ENCODE measurements around the gene SYT17. TPM values are rescaled to one million over a fixed set of nuclear protein-coding genes. Genes with fewer than 3 reads are reported as not detected.

The SYT17 gene
- total and polyA plus RNA-seq, 11 donors, result 0.23 to 5.2 (median 0.66) TPM

DNA sequence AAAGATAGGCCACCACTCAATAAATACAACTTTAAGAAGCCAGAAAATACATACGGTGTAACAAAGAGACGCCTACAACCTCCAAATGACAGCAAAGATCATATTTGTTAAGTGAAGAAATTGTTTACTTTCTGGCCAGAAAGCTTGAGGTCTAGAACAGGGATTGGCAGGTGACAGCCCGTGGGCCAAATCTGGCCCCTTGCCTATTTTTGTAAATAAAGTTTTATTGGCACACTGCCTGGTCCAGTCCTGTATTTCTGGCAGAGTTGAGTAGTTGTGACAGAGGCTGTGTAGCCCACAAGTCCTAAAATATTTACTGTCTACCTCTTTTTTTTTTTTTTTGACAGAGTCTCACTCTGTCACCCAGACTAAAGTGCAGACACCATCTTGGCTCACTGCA is 114.1 kb downstream of the SYT17 start:
- WGBS, 4 donors, result 69 to 75% (median 73%) methylated on average over 3 of the region's 3 CpGs
- intact Hi-C loops (cut with DNase I), result loop anchor here in 1 of 10 donors (10.0 kb wide), 1 partner anchor 57 kb away; no protein-coding TSS in a partner anchor
- TF ChIP-seq, protein P1, sequence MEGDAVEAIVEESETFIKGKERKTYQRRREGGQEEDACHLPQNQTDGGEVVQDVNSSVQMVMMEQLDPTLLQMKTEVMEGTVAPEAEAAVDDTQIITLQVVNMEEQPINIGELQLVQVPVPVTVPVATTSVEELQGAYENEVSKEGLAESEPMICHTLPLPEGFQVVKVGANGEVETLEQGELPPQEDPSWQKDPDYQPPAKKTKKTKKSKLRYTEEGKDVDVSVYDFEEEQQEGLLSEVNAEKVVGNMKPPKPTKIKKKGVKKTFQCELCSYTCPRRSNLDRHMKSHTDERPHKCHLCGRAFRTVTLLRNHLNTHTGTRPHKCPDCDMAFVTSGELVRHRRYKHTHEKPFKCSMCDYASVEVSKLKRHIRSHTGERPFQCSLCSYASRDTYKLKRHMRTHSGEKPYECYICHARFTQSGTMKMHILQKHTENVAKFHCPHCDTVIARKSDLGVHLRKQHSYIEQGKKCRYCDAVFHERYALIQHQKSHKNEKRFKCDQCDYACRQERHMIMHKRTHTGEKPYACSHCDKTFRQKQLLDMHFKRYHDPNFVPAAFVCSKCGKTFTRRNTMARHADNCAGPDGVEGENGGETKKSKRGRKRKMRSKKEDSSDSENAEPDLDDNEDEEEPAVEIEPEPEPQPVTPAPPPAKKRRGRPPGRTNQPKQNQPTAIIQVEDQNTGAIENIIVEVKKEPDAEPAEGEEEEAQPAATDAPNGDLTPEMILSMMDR (IDR thresholded peaks at IDR 0.05), result no peak
- no peak for TF ChIP-seq POLR2A (IDR thresholded peaks at IDR 0.05)
- DNase-seq, result no peak
- Histone ChIP-seq H3K27me3 (no peaks in the 10 kb centered on the region), H3K36me3 (no peaks in the 10 kb centered on the region), H3K9me3 (peaks cover 0 to 5% (median 0%) of the 10 kb centered on the region in 12 donors), H3K27ac (no peak overlapping the region), H3K4me1 (no peaks in the 10 kb centered on the region), H3K4me3 (no peak overlapping the region)
- ATAC-seq, result no peak

DNA sequence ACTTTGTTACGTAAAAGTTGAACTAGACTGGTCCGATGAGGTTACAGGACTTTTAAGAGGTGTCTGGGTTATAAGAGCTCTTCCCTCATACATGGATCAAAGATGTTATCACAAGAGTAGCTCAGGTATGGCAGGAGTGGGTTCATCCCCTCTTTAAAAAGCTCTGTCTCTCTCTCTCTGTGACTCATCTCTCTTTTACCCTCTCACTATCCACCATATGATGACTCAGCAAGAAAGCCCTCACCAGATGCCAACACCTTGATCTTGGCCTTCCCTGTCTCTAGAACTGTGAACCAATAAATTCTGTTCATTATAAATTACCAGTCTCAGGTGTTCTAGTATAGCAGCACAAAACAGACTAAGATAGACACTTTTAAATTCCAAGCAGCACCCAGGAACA is 115.6 kb downstream of the SYT17 start:
- Histone ChIP-seq H3K4me3 (no peak overlapping the region), H3K36me3 (no peaks in the 10 kb centered on the region), H3K27ac (no peak overlapping the region), H3K27me3 (peaks cover 0 to 3% (median 0%) of the 10 kb centered on the region in 9 donors), H3K9me3 (peaks cover 0 to 2% (median 0%) of the 10 kb centered on the region in 12 donors), H3K4me1 (no peaks in the 10 kb centered on the region)
- DNase-seq (no peak), ATAC-seq (no peak)
- WGBS, 4 donors, result 88 to 93% (median 90%) methylated on average over 2 of the region's 2 CpGs
- TF ChIP-seq, protein P1 (IDR thresholded peaks at IDR 0.05), result no peak
- TF ChIP-seq POLR2A (IDR thresholded peaks at IDR 0.05), result no peak
- intact Hi-C loops (cut with DNase I), result loop anchor here in 1 of 10 donors (10.0 kb wide), 1 partner anchor 59 kb away; no protein-coding TSS in a partner anchor

DNA sequence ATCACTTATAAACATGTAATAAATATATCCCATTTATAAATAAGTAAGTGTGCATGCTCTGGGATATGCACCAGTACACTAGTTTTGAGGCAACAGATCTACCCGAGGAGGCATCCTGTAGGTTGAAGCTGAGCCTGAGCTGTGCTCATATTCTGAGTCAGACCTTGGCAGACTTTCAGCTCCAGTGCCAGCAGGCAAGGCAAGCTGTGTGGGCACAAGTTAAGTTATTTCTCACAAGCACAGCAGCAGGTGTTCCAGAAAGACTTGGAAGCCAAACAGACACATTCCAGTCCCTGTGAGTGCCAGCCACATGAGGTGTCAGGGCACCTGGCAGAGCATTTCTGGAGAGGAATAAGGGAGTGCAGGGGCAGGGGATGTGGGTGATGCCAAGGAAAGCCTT is 116.2 kb downstream of the SYT17 start:
- peak in 2 of 4 donors; percentile 52 to 69 for ATAC-seq
- Histone ChIP-seq H3K27ac (no peak overlapping the region), H3K9me3 (no peaks in the 10 kb centered on the region), H3K4me3 (no peak overlapping the region), H3K36me3 (no peaks in the 10 kb centered on the region), H3K27me3 (peaks cover 0 to 8% (median 0%) of the 10 kb centered on the region in 9 donors), H3K4me1 (no peaks in the 10 kb centered on the region)
- WGBS, 4 donors, result 40 to 70% (median 52%) methylated on average over 1 of the region's 1 CpG
- no peak for TF ChIP-seq POLR2A (IDR thresholded peaks at IDR 0.05)
- TF ChIP-seq, protein P1 (IDR thresholded peaks at IDR 0.05), result no peak
- intact Hi-C loops (cut with DNase I), result loop anchor here in 1 of 10 donors (10.0 kb wide), 1 partner anchor 59 kb away; no protein-coding TSS in a partner anchor
- peak in 1 of 5 donors; percentile 32 for DNase-seq

DNA sequence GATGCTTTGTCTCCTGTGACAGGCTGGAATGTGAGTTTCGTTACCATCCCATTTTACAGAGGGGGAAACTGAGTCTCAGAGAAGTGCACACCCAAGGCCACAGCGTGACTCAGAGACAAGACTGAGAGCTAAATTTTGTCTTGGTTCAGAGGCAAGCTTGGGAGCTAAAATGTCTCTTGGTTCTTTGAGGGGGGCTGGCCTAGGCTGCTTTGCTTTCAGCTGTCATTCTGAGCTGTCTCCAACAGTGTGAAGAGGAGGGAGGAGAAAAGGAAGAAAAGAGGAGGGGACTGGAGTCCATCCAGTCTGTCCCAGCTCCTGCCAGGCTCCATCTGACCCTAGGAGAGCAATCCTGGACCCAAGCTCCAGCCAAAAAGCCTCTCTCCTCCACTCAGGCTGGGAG is 117.4 kb downstream of the SYT17 start, which contains the start of gene CLEC19A:
Gene CLEC19A, plus strand, starts transcription at position 301 of the 400 bp plus-strand sequence. CDS start 121 bp downstream, outside the sequence.
- ATAC-seq (no peak), DNase-seq (no peak)
- Histone ChIP-seq H3K9me3 (no peaks in the 10 kb centered on the region), H3K4me3 (no peak within 1 kb of the TSS), H3K36me3 (no peaks in the 10 kb centered on the region), H3K27me3 (peaks cover 0 to 8% (median 0%) of the 10 kb centered on the region in 9 donors), H3K4me1 (no peaks in the 10 kb centered on the region), H3K27ac (no peak within 1 kb of the TSS)
- TF ChIP-seq POLR2A (IDR thresholded peaks at IDR 0.05), result no peak
- TF ChIP-seq, protein P1 (IDR thresholded peaks at IDR 0.05), result no peak
- intact Hi-C loops (cut with DNase I), result loop anchor here in 1 of 10 donors (10.0 kb wide), 1 partner anchor 61 kb away; no protein-coding TSS in a partner anchor
- WGBS, 4 donors, result 66 to 70% (median 68%) methylated on average over 2 of the region's 2 CpGs
